GM23338 (cell line): ENCODE results near the gene FEV. TPM values are rescaled to one million over a fixed set of nuclear protein-coding genes. Genes with fewer than 3 reads are reported as not detected.

Experiments used
- ATAC-seq: fragments of 200-7000 bp; cut with Tn5 transposase; 3 replicates; pipeline ENCODE4 v1.9.1; 2020
- DNase-seq: peaks from one replicate; pipeline ENCODE4 v3.0.0-alpha.2; 2015; ENCODE audit warnings: low spot score
- H2AFZ ChIP-seq: fragments of 200-600 bp; sonication (generic); 2 replicates; pipeline ENCODE4 v1.8.0; 2016; ENCODE audit warnings: antibody characterized with exemption, mild to moderate bottlenecking, moderate library complexity
- H3F3A ChIP-seq: fragments of 200-600 bp; sonication (generic); replicated peaks from 2 replicates; pipeline ENCODE4 v1.8.0; 2017; ENCODE audit warnings: antibody characterized with exemption, mixed run types, low read depth
- H3K27ac ChIP-seq: fragments of 200-600 bp; sonication (generic); 2 replicates; pipeline ENCODE4 v1.6.1; 2016; ENCODE audit warnings: low read depth
- H3K27me3 ChIP-seq: fragments of 200-600 bp; sonication (generic); 2 replicates; pipeline ENCODE4 v1.8.0; 2016; ENCODE audit warnings: mild to moderate bottlenecking, mixed run types, moderate library complexity; ENCODE audit not compliant: insufficient read depth
- H3K36me3 ChIP-seq: fragments of 200-600 bp; sonication (generic); 2 replicates; pipeline ENCODE4 v1.8.0; 2016; ENCODE audit warnings: mild to moderate bottlenecking; ENCODE audit not compliant: insufficient read depth
- H3K4me1 ChIP-seq: fragments of 200-600 bp; sonication (generic); 2 replicates; pipeline ENCODE4 v1.8.0; 2016; ENCODE audit warnings: mild to moderate bottlenecking, moderate library complexity; ENCODE audit not compliant: insufficient read depth
- H3K4me2 ChIP-seq: fragments of 200-600 bp; sonication (generic); 2 replicates; pipeline ENCODE4 v1.7.1; 2017; ENCODE audit warnings: mixed run types
- H3K4me3 ChIP-seq: fragments of 200-600 bp; sonication (generic); 2 replicates; pipeline ENCODE4 v1.6.1; 2016; ENCODE audit warnings: mixed run types
- H3K79me2 ChIP-seq: fragments of 200-600 bp; sonication (generic); replicated peaks from 2 replicates; pipeline ENCODE4 v1.8.0; 2017; ENCODE audit warnings: mild to moderate bottlenecking; ENCODE audit not compliant: insufficient read depth
- H3K9me2 ChIP-seq: fragments of 200-600 bp; sonication (generic); 2 replicates; pipeline ENCODE4 v1.8.0; 2017; ENCODE audit not compliant: insufficient read depth
- H4K20me1 ChIP-seq: fragments of 200-600 bp; sonication (generic); replicated peaks from 2 replicates; pipeline ENCODE4 v1.8.0; 2017; ENCODE audit warnings: mild to moderate bottlenecking; ENCODE audit not compliant: insufficient read depth
- H3K27ac Mint-ChIP-seq: 2 replicates; pipeline ENCODE4 v1.8.0; 2020; ENCODE audit warnings: inconsistent platforms, mild to moderate bottlenecking, moderate library complexity, mixed read lengths
- H3K27me3 Mint-ChIP-seq: 3 replicates; pipeline ENCODE4 v1.8.0; 2022; ENCODE audit warnings: low read depth, mild to moderate bottlenecking, moderate library complexity, mixed read lengths, inconsistent platforms; ENCODE audit not compliant: insufficient read depth, poor library complexity
- H3K36me3 Mint-ChIP-seq: 3 replicates; pipeline ENCODE4 v1.8.0; 2021; ENCODE audit warnings: low read depth, mild to moderate bottlenecking, inconsistent platforms, moderate library complexity, mixed read lengths
- H3K4me1 Mint-ChIP-seq: 3 replicates; pipeline ENCODE4 v1.8.0; 2020; ENCODE audit warnings: mild to moderate bottlenecking, inconsistent platforms, mixed read lengths
- H3K4me3 Mint-ChIP-seq: 3 replicates; pipeline ENCODE4 v1.8.0; 2021; ENCODE audit warnings: moderate library complexity, mild to moderate bottlenecking, inconsistent platforms, mixed read lengths
- H3K9me3 Mint-ChIP-seq: 3 replicates; pipeline ENCODE4 v1.8.0; 2020; ENCODE audit warnings: moderate library complexity, mild to moderate bottlenecking, inconsistent platforms, mixed read lengths
- EZH2 ChIP-seq: fragments of 200-600 bp; sonication (generic); IDR thresholded peaks from one replicate; pipeline ENCODE4 v1.8.0; 2017; ENCODE audit warnings: antibody characterized with exemption, mild to moderate bottlenecking, low read depth; ENCODE audit not compliant: unreplicated experiment
- EZH2phosphoT487 ChIP-seq: fragments of 200-600 bp; sonication (generic); IDR thresholded peaks from one replicate; pipeline ENCODE4 v1.8.1; 2018; ENCODE audit warnings: antibody characterized with exemption; ENCODE audit not compliant: unreplicated experiment
- JUNB ChIP-seq: IDR thresholded peaks from one replicate; pipeline ENCODE4 v1.6.1; 2016; ENCODE audit warnings: antibody characterized with exemption; ENCODE audit not compliant: unreplicated experiment
- POLR2AphosphoS5 ChIP-seq: IDR thresholded peaks from 2 replicates; pipeline ENCODE4 v1.6.1; 2016; ENCODE audit warnings: antibody characterized with exemption, low read depth
- polyA plus RNA-seq: library from polyadenylated mRNA; unstranded; fragments of >200 nt; fragmentation: Nextera tagmentation; extraction: Ambion mirVana; gene quantifications from 2 replicates; pipeline ENCODE4 v1.2.1, GENCODE V29; 2016
- total RNA-seq: library from RNA; depleted of rRNA; stranded (reverse); fragments of >200 nt; shearing (Covaris generic); gene quantifications from 2 replicates; pipeline ENCODE4 v1.2.3, GENCODE V29; 2014
- TF ChIP-seq, protein P1 (sequence below), 2 experiments: fragments of 200-600 bp in 1 of 2; sonication (generic) in 1 of 2; conservative IDR thresholded peaks; 2 replicates each; pipeline versions ENCODE4 v1.5.1 to v1.6.1; 2016 to 2017; ENCODE audit warnings: antibody characterized with exemption in 2 of 2, low read depth in 2 of 2, mild to moderate bottlenecking in 2 of 2, moderate library complexity in 1 of 2
- TF ChIP-seq, protein P2 (sequence below): IDR thresholded peaks from one replicate; pipeline ENCODE4 v1.6.1; 2018; ENCODE audit warnings: antibody characterized with exemption; ENCODE audit not compliant: unreplicated experiment
- TF ChIP-seq, protein P3 (sequence below): IDR thresholded peaks from 2 replicates; pipeline ENCODE4 v1.6.1; 2016; ENCODE audit warnings: antibody characterized with exemption

The FEV gene
- total and polyA plus RNA-seq, 2 experiments from 2014 or later, result not detected

DNA sequence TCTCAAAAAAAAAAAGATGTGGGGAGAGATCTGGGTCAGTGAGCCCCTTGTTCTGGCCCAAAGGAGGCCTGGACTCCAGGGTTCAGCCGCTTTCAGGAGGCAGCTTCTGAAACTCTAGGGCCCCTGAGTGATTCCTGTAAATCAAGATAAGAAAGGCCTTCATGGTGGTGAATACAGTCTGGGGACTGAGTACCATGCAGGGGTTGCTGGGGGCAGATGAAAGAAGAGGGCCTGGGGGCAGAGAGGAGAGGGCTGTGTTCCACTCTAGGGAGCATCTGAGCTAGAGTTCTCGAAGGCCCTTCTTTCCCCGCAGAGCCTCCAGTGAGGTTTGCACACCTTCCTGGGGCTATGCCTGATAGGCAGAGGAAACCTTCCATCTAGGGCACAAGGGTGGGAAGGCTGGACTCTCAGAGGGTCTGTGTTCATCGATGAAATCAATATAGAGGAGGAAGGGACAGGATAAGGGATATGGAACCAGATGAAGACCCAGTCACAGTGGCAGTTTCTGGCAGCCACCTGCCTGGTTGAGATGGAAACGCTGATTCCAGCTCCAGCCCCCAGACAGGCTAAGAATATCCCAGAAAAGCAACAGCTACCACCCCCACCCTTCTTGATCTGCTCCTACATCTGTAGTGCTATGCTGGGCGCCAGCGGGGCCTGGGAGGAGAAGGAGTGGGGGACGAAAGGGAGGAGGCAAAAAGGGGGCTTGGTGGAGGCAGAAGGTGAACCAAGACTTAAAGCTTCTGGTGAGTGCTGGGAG lies 30.3 kb downstream of the FEV start:
- peaks cover 41% of the 10 kb centered on the region for H3K27me3 Mint-ChIP-seq
- H3K9me2 ChIP-seq, result no peaks in the 10 kb centered on the region
- H3K4me1 Mint-ChIP-seq, result peaks cover 3% of the 10 kb centered on the region; the same call in 2 of the 3 replicates
- peaks cover 51% of the 10 kb centered on the region for H3K27me3 ChIP-seq
- no peak overlapping the region for H3K4me3 ChIP-seq
- H3K27ac Mint-ChIP-seq, result no peak overlapping the region
- no peaks in the 10 kb centered on the region for H3K79me2 ChIP-seq
- TF ChIP-seq POLR2AphosphoS5 (no peak), EZH2 (no peak), JUNB (no peak), EZH2phosphoT487 (no peak)
- TF ChIP-seq, protein P1, sequence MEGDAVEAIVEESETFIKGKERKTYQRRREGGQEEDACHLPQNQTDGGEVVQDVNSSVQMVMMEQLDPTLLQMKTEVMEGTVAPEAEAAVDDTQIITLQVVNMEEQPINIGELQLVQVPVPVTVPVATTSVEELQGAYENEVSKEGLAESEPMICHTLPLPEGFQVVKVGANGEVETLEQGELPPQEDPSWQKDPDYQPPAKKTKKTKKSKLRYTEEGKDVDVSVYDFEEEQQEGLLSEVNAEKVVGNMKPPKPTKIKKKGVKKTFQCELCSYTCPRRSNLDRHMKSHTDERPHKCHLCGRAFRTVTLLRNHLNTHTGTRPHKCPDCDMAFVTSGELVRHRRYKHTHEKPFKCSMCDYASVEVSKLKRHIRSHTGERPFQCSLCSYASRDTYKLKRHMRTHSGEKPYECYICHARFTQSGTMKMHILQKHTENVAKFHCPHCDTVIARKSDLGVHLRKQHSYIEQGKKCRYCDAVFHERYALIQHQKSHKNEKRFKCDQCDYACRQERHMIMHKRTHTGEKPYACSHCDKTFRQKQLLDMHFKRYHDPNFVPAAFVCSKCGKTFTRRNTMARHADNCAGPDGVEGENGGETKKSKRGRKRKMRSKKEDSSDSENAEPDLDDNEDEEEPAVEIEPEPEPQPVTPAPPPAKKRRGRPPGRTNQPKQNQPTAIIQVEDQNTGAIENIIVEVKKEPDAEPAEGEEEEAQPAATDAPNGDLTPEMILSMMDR (conservative IDR thresholded peaks at IDR 0.05; ENCODE audit: low read depth in 2 of 2), result no peak
- TF ChIP-seq, protein P2, sequence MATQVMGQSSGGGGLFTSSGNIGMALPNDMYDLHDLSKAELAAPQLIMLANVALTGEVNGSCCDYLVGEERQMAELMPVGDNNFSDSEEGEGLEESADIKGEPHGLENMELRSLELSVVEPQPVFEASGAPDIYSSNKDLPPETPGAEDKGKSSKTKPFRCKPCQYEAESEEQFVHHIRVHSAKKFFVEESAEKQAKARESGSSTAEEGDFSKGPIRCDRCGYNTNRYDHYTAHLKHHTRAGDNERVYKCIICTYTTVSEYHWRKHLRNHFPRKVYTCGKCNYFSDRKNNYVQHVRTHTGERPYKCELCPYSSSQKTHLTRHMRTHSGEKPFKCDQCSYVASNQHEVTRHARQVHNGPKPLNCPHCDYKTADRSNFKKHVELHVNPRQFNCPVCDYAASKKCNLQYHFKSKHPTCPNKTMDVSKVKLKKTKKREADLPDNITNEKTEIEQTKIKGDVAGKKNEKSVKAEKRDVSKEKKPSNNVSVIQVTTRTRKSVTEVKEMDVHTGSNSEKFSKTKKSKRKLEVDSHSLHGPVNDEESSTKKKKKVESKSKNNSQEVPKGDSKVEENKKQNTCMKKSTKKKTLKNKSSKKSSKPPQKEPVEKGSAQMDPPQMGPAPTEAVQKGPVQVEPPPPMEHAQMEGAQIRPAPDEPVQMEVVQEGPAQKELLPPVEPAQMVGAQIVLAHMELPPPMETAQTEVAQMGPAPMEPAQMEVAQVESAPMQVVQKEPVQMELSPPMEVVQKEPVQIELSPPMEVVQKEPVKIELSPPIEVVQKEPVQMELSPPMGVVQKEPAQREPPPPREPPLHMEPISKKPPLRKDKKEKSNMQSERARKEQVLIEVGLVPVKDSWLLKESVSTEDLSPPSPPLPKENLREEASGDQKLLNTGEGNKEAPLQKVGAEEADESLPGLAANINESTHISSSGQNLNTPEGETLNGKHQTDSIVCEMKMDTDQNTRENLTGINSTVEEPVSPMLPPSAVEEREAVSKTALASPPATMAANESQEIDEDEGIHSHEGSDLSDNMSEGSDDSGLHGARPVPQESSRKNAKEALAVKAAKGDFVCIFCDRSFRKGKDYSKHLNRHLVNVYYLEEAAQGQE, result no peak
- TF ChIP-seq, protein P3, sequence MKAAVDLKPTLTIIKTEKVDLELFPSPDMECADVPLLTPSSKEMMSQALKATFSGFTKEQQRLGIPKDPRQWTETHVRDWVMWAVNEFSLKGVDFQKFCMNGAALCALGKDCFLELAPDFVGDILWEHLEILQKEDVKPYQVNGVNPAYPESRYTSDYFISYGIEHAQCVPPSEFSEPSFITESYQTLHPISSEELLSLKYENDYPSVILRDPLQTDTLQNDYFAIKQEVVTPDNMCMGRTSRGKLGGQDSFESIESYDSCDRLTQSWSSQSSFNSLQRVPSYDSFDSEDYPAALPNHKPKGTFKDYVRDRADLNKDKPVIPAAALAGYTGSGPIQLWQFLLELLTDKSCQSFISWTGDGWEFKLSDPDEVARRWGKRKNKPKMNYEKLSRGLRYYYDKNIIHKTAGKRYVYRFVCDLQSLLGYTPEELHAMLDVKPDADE, result no peak
- H3K4me1 ChIP-seq, result no peaks in the 10 kb centered on the region
- no peaks in the 10 kb centered on the region for H3F3A ChIP-seq
- H3K36me3 Mint-ChIP-seq, result no peaks in the 10 kb centered on the region
- H2AFZ ChIP-seq, result no peak overlapping the region
- ATAC-seq, result no peak
- no peaks in the 10 kb centered on the region for H3K9me3 Mint-ChIP-seq
- no peaks in the 10 kb centered on the region for H3K36me3 ChIP-seq
- H3K4me2 ChIP-seq, result no peak overlapping the region
- H4K20me1 ChIP-seq, result no peaks in the 10 kb centered on the region
- no peak overlapping the region for H3K27ac ChIP-seq
- no peak for DNase-seq
- H3K4me3 Mint-ChIP-seq, result no peak overlapping the region
